GM18508 (cell line): Measurements from ENCODE around the gene ITIH5.

ENCODE experiments used
- ATAC-seq: cut with Tn5 transposase; IDR thresholded peaks from one replicate; pipeline ENCODE4 v1.9.1; 2021; ENCODE audit warnings: moderate number of reproducible peaks; ENCODE audit not compliant: insufficient read depth, unreplicated experiment

ITIH5 gene

GRCh38 chr10:7558036-7558435 is 108.7 kb downstream of the ITIH5 start:
- ATAC-seq = no peak

GRCh38 chr10:7553531-7553930 is 113.2 kb downstream of the ITIH5 start:
- no peak for ATAC-seq

DNA sequence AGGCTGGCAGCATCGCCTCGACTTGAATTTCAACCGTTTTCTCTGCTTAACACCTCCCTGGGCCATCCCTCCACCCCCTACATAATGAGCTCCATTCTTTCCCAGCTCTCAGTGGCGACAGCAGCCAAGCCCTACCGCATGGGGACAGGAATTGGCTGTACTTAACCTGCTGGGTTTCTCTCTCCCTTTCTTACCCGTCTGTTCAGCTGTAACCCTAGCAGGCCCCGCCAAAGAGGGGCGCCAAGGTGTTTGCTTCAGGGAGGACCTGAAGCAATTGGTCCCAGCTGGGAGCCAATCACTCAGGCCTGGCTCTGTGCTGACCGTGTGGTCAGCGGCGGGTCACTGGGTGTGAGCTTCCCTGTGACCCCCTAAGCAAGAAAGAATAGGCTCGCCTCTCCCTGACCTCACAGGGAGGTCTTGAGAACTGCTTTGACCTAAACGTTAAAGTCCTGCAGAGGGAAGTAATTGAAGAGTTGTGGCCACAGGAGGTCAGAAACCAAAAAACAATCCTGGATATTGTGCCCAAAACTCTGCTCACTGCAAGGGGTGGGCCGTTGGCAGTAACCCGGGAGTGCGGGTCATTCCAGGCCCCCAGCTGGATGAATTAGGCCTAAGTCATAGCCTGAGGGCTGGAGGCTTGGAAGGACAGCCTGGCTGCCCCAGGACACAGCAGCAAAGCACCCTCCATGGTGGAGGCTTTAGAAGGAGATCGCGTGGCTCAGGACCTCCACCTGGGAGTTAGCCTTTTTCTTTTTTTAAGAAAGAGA is 114.6 kb downstream of the ITIH5 start:
- no peak for ATAC-seq

- ATAC-seq = no peak
These were observed 115.5 kb downstream of the ITIH5 start for GRCh38 chr10:7551289-7551688.

DNA sequence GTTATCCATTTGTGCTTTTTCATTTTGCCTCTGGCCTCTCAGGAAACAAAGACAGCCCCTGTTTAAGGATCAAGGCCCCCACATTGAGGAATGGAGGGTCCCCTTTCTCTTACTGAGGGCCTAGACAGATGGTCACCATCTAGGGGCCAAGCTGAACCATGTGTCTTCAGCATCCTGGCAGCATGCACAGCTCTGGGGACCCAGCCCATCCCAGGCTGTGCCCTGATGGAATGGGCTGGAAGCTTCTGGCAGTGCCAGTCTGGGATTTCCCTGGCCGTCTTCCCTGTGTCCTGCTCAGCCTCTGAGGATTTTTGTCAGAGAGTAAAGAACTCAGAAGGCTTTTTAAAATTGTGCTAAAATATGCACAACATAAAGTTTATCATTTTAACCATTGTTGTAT is 116.8 kb downstream of the ITIH5 start:
- no peak for ATAC-seq

- no peak for ATAC-seq
These were observed 118.9 kb downstream of the ITIH5 start for GRCh38 chr10:7547829-7548228.

DNA sequence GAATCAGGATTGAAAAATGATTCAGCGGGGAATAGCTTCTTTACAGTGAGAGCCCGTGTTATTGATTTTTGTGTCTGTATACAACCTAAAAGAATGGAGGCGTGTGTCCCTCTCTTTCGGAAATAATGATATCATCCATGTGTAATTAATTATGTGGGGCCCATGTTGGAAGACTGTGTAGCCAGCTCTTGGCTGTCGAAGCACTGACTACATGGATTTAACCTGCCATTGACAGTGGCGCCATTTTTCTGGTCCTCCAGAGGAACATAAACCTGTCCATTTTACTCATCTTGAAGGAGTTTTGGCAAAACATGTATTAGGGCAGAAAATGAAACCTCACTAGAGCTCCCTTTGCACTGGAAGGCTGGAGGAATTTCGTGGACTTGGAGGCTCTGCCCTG is 119.6 kb downstream of the ITIH5 start:
- no peak for ATAC-seq

- ATAC-seq = no peak
These were observed 120.3 kb downstream of the ITIH5 start for GRCh38 chr10:7546385-7546967.

DNA sequence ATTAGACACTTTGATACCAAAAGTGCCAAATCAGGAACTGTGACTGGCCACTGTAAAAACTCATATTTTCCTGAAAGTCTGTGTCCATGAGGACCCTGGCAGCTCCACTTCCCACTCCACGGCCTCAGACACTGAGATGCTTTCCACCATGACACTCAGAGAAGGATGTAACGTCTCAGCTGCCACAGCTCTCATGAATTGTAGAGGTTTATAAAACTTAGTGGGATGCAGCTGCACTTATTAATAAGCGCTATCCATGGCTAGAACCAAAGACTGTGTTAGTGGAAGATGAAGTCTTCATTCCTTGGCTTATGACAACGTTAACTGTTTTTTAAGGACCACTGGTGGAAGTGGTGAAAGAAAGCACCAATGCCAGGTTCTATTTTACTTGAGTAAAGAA is 121.0 kb downstream of the ITIH5 start:
- ATAC-seq = no peak

DNA sequence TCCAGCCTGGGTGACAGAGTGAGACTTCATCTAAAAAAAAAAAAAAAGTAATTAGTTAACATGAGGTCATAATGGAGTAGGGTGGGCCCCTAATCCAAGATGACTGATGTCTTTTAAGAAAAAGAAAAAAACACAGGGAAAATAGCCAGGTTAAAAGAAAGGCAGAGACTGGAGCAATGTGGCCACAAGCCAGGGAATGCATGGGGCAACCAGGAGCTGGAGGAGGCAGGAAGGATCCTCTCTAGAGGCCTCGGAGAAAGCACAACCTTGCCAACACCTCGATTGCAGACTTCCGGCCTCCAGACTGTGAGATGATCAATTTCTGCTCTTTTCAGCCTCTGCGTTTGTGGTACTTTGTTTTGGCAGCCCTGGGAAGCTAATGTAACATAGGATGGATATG is 121.5 kb downstream of the ITIH5 start:
- no peak for ATAC-seq

GRCh38 chr10:7544203-7544602 is 122.6 kb downstream of the ITIH5 start:
- ATAC-seq = no peak

DNA sequence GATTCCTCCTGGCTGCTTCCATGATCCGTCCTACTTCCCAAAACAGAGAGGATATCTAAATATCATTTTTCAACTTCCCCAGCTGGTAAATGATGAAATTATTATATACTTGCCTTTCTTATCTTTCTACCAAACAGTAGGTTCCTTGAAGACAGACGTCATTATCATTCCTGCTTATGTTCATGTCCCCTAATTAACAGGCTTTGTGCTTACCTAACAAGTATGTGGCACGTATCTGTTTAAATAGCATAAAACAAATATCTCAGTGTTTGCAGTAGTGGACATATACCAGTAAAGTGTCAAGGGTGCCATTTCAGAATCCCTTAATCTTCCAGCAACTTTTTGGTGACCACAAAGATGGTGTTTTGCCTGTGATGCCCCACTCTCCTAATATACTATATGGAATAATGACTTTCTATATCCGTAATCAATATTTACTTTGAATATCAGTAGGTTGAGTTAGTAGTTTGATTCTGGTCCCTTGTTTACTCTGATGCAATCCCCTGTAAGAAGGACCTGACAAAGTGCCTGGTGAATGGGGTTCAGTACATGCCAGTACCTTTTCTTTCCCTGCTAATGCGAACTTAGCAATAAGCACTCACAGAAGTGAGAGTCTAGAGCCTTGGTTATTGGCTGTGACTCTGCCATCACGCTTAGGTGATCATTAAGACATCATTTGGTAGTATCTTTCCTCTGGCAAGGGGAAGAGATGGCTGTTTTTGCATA is 124.4 kb downstream of the ITIH5 start:
- ATAC-seq = no peak

DNA sequence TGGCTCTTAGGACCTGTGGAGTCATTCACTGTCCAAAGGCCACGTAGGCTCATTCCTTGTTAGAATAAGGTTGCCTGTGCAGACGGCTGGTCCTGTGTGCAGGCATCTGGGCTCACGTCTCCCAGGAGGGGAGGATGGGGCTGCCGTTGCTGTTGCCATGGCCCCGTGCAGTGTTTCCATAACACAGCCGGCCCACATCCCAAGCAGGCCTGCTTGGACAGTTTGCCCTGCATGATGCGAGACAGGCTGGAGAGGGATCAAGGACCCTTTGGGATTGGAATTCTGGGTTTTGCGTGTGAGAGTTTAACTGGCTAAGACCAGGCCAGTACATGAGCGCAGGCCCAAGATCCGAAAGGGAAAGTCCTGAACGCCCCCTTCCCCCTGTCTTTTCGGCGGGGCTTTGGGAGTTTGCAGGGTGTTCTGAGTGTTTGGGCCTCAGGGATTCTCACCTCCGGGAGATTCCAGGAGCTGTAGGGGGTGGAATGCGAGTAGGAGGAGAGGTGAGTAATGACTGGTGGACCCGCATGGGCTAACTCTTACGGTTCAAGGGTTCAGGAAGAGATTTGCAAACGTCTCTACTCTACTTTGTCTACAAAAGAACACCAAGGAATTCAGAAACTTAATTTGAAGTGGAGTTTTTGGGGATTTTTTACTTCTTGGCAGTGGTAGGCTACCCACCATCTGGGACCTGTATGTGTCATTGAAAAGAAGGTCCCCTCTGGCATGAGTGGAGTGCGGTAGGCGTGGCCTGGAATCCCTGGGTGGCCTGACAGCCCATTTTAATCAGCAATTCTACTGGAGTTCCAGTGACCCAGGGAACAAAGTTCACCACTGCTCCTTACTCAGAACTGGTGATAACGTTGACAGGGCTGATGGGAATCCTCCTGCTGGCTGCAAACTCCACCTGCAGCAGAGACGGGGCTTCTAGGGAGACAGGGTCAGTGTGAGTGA is 125.4 kb downstream of the ITIH5 start:
- no peak for ATAC-seq

DNA sequence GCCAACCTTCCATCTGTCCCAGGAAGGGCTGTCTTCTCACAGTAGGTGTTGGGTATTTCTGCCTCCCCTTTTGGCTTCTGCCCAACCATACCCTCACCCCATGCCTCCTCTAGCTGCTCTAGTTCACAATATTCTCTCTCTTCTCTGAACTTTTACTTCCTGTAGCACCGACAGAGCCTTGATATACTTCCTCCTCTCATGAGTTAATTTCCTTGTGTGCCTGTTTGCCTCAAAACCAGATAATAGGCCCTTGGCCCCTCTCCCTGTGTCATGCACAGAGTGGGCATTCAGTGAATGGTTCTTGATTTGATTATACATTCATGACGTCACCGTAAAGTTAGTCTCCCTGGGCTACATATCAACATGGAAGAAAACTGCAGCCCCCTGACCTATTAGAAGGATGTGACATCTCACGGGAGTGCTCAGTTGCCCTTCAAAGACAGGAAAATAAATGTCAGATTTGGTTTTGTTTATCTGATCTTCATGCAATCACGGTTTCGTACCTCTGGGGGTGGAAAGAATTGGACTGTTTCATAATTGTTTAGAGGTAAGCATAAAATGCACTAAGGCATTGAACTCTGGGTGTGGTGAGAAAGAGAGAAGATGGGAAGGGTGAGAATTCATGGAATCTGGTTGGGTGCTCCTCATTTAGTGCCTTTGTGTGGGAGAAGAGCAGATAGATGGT is 127.7 kb downstream of the ITIH5 start:
- ATAC-seq = no peak

GRCh38 chr10:7537126-7537525 is 129.6 kb downstream of the ITIH5 start:
- no peak for ATAC-seq

DNA sequence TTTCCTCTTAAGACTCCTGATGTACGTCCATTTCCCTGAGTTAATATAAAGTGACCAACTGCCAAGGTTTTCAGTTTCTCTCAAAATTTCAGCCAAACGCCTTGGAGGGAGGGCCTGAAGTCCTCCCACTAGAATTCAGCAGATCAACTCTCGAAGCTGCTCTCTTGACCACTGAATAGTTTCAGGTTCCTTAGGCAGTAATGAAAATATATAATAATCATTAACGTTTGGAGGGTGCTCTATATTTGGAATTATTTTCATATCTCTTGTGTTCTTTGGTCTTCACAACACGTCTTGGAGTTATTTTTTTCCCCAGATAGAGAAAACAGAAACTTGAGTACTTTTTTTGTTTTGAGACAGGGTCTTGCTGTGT is 132.3 kb downstream of the ITIH5 start:
- peak; percentile 92 for ATAC-seq

- ATAC-seq = no peak
These were observed 132.9 kb downstream of the ITIH5 start for GRCh38 chr10:7533657-7534479.

- no peak for ATAC-seq
These were observed 133.9 kb downstream of the ITIH5 start for GRCh38 chr10:7532723-7533498.
